A673 (cell line): ENCODE measurements around the gene C1orf198. TPM values are rescaled to one million over a fixed set of nuclear protein-coding genes. Genes with fewer than 3 reads are reported as not detected.

ENCODE experiments used
- BruUV-seq: library from RNA; stranded (reverse); fragments of 400-500 nt; replicated peaks from 2 replicates; lab custom pipeline; 2021; lab: Mats Ljungman, UMichigan
- CTCF ChIA-PET: fragments of 300-600 bp; sonication (Branson Sonifier 250); formaldehyde crosslinking; loops from one replicate; lab custom pipeline; 2022; ENCODE audit warnings: antibody characterized with exemption; lab: Charles Lee
- POLR2A ChIA-PET: fragments of 300-600 bp; sonication (Branson Sonifier 250); formaldehyde crosslinking; loops from one replicate; lab custom pipeline; 2022; ENCODE audit warnings: antibody characterized with exemption; ENCODE audit not compliant: low non-redundant PET; lab: Charles Lee
- DNase-seq: peaks from one replicate; pipeline ENCODE4 v3.0.0-alpha.2; 2015; ENCODE audit warnings: low spot score
- H3K27ac ChIP-seq: fragments of 200-600 bp; sonication (generic); 2 replicates; pipeline ENCODE4 v1.5.1; 2016; ENCODE audit warnings: mixed run types, low read depth, mild to moderate bottlenecking, mixed read lengths, antibody characterized with exemption, low read length; ENCODE audit not compliant: poor library complexity, severe bottlenecking
- H3K27me3 ChIP-seq: fragments of 200-600 bp; sonication (generic); replicated peaks from 2 replicates; pipeline ENCODE4 v1.6.1; 2017; ENCODE audit warnings: mixed run types, low read depth, mild to moderate bottlenecking, mixed read lengths, antibody characterized with exemption, low read length; ENCODE audit not compliant: insufficient read depth, poor library complexity
- H3K36me3 ChIP-seq: fragments of 200-600 bp; sonication (generic); 2 replicates; pipeline ENCODE4 v1.6.1; 2016; ENCODE audit warnings: mixed run types, mild to moderate bottlenecking, mixed read lengths, antibody characterized with exemption, low read length; ENCODE audit not compliant: insufficient read depth, poor library complexity, severe bottlenecking
- H3K4me1 ChIP-seq: fragments of 200-600 bp; sonication (generic); 2 replicates; pipeline ENCODE4 v1.6.1; 2017; ENCODE audit warnings: mixed run types, mild to moderate bottlenecking, mixed read lengths, antibody characterized with exemption, low read length; ENCODE audit not compliant: insufficient read depth, poor library complexity, severe bottlenecking
- H3K4me3 ChIP-seq: fragments of 200-600 bp; sonication (generic); 2 replicates; pipeline ENCODE4 v1.5.1; 2016; ENCODE audit warnings: low read depth, mixed run types, mild to moderate bottlenecking, mixed read lengths, low read length; ENCODE audit not compliant: poor library complexity, severe bottlenecking
- H3K9me3 ChIP-seq: fragments of 200-600 bp; sonication (generic); 2 replicates; pipeline ENCODE4 v1.6.1; 2016; ENCODE audit warnings: mixed run types, low read depth, mild to moderate bottlenecking, mixed read lengths, antibody characterized with exemption, low read length; ENCODE audit not compliant: poor library complexity, severe bottlenecking
- CTCF ChIP-seq: fragments of 300-800, 200-600 bp; sonication (generic); conservative IDR thresholded peaks from 2 replicates; pipeline ENCODE4 v1.5.1; 2017; ENCODE audit warnings: low read depth, mild to moderate bottlenecking, antibody characterized with exemption, low read length, moderate library complexity, mixed read lengths
- EZH2 ChIP-seq: fragments of 200-600 bp; sonication (generic); IDR thresholded peaks from 2 replicates; pipeline ENCODE4 v1.6.1; 2017; ENCODE audit warnings: borderline replicate concordance, low read depth, mild to moderate bottlenecking, mixed read lengths, antibody characterized with exemption, low read length; ENCODE audit not compliant: poor library complexity, severe bottlenecking
- intact Hi-C: fragments of 100-400 bp; cut with micrococcal nuclease; formaldehyde crosslinking; loops from one replicate; pipeline ENCODE4 v1.10.0; 2022; ENCODE audit not compliant: unreplicated experiment
- total RNA-seq: library from RNA; stranded (reverse); gene quantifications from 2 replicates; pipeline ENCODE4 v1.2.3, GENCODE V29; 2021

C1orf198 gene
- total RNA-seq, 1 experiment from 2014 or later = 42.4 TPM

- ChIA-PET CTCF (no interaction called here), POLR2A (no interaction called here)
- DNase-seq = no peak
- H3K27me3 ChIP-seq = no peaks in the 10 kb centered on the region
- no TSS peak for BruUV-seq
- H3K27ac ChIP-seq = no peak overlapping the region
- no peak for TF ChIP-seq CTCF
- TF ChIP-seq EZH2 = no peak
- no peaks in the 10 kb centered on the region for H3K4me1 ChIP-seq
- intact Hi-C loops = no loop called here
- no peaks in the 10 kb centered on the region for H3K36me3 ChIP-seq
- H3K4me3 ChIP-seq = no peak overlapping the region
- no peaks in the 10 kb centered on the region for H3K9me3 ChIP-seq
These were observed 39.9 kb downstream of the C1orf198 start for GRCh38 chr1:230828421-230828820.

GRCh38 chr1:230827801-230828200 is 40.5 kb downstream of the C1orf198 start:
- TF ChIP-seq CTCF (no peak), EZH2 (no peak)
- Histone ChIP-seq H3K27ac (no peak overlapping the region), H3K4me3 (no peak overlapping the region), H3K9me3 (no peaks in the 10 kb centered on the region), H3K27me3 (no peaks in the 10 kb centered on the region), H3K4me1 (no peaks in the 10 kb centered on the region), H3K36me3 (no peaks in the 10 kb centered on the region)
- no peak for DNase-seq
- ChIA-PET POLR2A (no interaction called here), CTCF (no interaction called here)
- intact Hi-C loops = no loop called here
- no TSS peak for BruUV-seq

DNA sequence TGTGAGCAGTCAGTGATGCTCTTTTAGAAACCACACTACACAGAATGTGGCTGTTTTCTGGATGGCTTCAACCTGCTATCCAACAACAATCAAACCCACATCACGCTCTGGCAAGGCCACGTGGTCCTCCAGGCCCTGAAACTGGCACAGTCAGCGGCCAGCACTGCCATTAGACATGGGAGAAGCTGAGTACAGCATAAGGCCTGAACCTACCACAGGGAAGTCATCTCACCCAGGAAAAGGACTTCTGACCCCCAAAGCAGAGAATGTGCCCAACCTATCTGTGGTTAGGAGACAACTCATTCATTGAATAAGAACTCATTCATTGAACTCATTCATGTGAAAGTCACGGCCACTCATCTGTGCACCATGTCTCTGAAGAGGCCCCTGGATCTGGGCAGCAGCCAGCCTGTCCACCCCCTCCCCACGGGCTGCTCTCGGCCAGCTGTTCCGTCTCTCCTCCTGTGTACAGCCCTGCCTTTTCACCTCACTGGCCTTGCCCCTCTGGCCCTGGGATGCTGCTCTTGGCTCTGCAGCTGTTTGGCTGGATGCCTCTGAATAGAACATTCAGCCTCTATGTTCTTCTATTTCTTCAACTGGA is 41.1 kb downstream of the C1orf198 start:
- intact Hi-C loops = no loop called here
- no peaks in the 10 kb centered on the region for H3K4me1 ChIP-seq
- BruUV-seq = no TSS peak
- DNase-seq = no peak
- ChIA-PET CTCF (no interaction called here), POLR2A (no interaction called here)
- H3K9me3 ChIP-seq = no peaks in the 10 kb centered on the region
- no peaks in the 10 kb centered on the region for H3K27me3 ChIP-seq
- TF ChIP-seq EZH2 (no peak), CTCF (no peak)
- no peak overlapping the region for H3K27ac ChIP-seq
- H3K36me3 ChIP-seq = no peaks in the 10 kb centered on the region
- H3K4me3 ChIP-seq = no peak overlapping the region
